GM19463 (cell line): ENCODE data around the gene NEURL1.

Experiments used
- ATAC-seq: cut with Tn5 transposase; IDR thresholded peaks from one replicate; pipeline ENCODE4 v1.9.1; 2021; ENCODE audit warnings: mild to moderate bottlenecking, moderate library complexity; ENCODE audit not compliant: unreplicated experiment

NEURL1 gene

GRCh38 chr10:103493362-103493915 is at the start of gene NEURL1:
TSS of gene NEURL1 (plus strand) at chr10:103493705. CDS start at chr10:103494388, 683 bp downstream.
- no peak for ATAC-seq

GRCh38 chr10:103444478-103444877 is 49.0 kb upstream of the NEURL1 start:
- ATAC-seq: no peak

GRCh38 chr10:103445366-103445765 is 48.1 kb upstream of the NEURL1 start:
- no peak for ATAC-seq

GRCh38 chr10:103445767-103446567 is 47.5 kb upstream of the NEURL1 start:
- no peak for ATAC-seq

GRCh38 chr10:103447187-103447586 is 46.3 kb upstream of the NEURL1 start:
- no peak for ATAC-seq

- no peak for ATAC-seq
Measured at GRCh38 chr10:103448746-103449145, 44.8 kb upstream of the NEURL1 start.

GRCh38 chr10:103449208-103450144 is 44.0 kb upstream of the NEURL1 start:
- no peak for ATAC-seq

GRCh38 chr10:103450201-103450695 is 43.3 kb upstream of the NEURL1 start:
- no peak for ATAC-seq

- peak; percentile 38 for ATAC-seq
Measured at GRCh38 chr10:103451091-103451813, 42.3 kb upstream of the NEURL1 start.

GRCh38 chr10:103451831-103452505 is 41.5 kb upstream of the NEURL1 start, which contains the start of gene CALHM2:
TSS of gene CALHM2 (minus strand) at chr10:103452370. CDS start at chr10:103449941, 2,429 bp downstream.
- ATAC-seq: peak; percentile 76

GRCh38 chr10:103452506-103453230 is 40.8 kb upstream of the NEURL1 start:
- ATAC-seq: no peak

- no peak for ATAC-seq
Measured at GRCh38 chr10:103454026-103454425, 39.5 kb upstream of the NEURL1 start.

GRCh38 chr10:103455235-103455634 is 38.3 kb upstream of the NEURL1 start:
- ATAC-seq: no peak

GRCh38 chr10:103456074-103456660 is 37.3 kb upstream of the NEURL1 start:
- ATAC-seq: no peak

- ATAC-seq: no peak
Measured at GRCh38 chr10:103457176-103457712, 36.3 kb upstream of the NEURL1 start.

- ATAC-seq: no peak
Measured at GRCh38 chr10:103457896-103458583, 35.5 kb upstream of the NEURL1 start.

GRCh38 chr10:103458720-103459119 is 34.8 kb upstream of the NEURL1 start, which contains the start of gene CALHM1:
TSS of gene CALHM1 (minus strand) at chr10:103458900. CDS start at chr10:103458751, 149 bp downstream.
- peak; percentile 96 for ATAC-seq

- no peak for ATAC-seq
Measured at GRCh38 chr10:103459615-103460014, 33.9 kb upstream of the NEURL1 start.
